Liver (tissue), 9 donors: ENCODE results near the gene GBE1. TPM values are rescaled to one million over a fixed set of nuclear protein-coding genes. Genes with fewer than 3 reads are reported as not detected.

ENCODE experiments used
- DNase-seq: peaks from one replicate; pipeline ENCODE4 v3.0.0-alpha.2; 2017; ENCODE audit warnings: low spot score
- H3K27ac ChIP-seq, 2 donors: one replicate each; pipeline ENCODE4 v1.7.0; 2013; ENCODE audit warnings: inconsistent platforms in 2 of 2, low read length in 2 of 2, control low read depth in 1 of 2, low read depth in 1 of 2, mild to moderate bottlenecking in 1 of 2
- H3K27me3 ChIP-seq, 4 donors: one replicate each; pipeline versions ENCODE4 v1.6.1 to v1.7.0; 2013; ENCODE audit warnings: low read length in 3 of 4, inconsistent platforms in 1 of 4, mild to moderate bottlenecking in 1 of 4, moderate library complexity in 1 of 4; ENCODE audit not compliant: control insufficient read depth in 4 of 4, insufficient read depth in 4 of 4
- H3K36me3 ChIP-seq, 4 donors: one replicate each; pipeline versions ENCODE4 v1.6.1 to v1.7.0; 2013; ENCODE audit warnings: low read length in 3 of 4, mild to moderate bottlenecking in 3 of 4, low read depth in 1 of 4, moderate library complexity in 1 of 4; ENCODE audit not compliant: control insufficient read depth in 4 of 4, insufficient read depth in 3 of 4
- H3K4me1 ChIP-seq, 4 donors: one replicate each; pipeline versions ENCODE4 v1.6.1 to v1.7.0; 2013; ENCODE audit warnings: low read length in 3 of 4, mild to moderate bottlenecking in 3 of 4, moderate library complexity in 1 of 4; ENCODE audit not compliant: control insufficient read depth in 4 of 4, insufficient read depth in 4 of 4
- H3K4me3 ChIP-seq, 3 donors: one replicate each; pipeline versions ENCODE4 v1.6.1 to v1.7.0; 2013; ENCODE audit warnings: low read length in 3 of 3, control low read depth in 1 of 3, low read depth in 1 of 3, mild to moderate bottlenecking in 1 of 3
- H3K9ac ChIP-seq, 2 donors: one replicate each; pipeline ENCODE4 v1.7.0; 2013; ENCODE audit warnings: low read length in 2 of 2, mild to moderate bottlenecking in 2 of 2, moderate library complexity in 2 of 2, control low read depth in 1 of 2, low read depth in 1 of 2
- H3K9me3 ChIP-seq, 4 donors: one replicate each; pipeline versions ENCODE4 v1.6.1 to v1.7.0; 2013; ENCODE audit warnings: low read length in 3 of 4; ENCODE audit not compliant: control insufficient read depth in 4 of 4
- ATF3 ChIP-seq: IDR thresholded peaks from 2 replicates; pipeline ENCODE4 v1.6.1; 2016; ENCODE audit warnings: antibody characterized with exemption
- CTCF ChIP-seq: fragments of 150-350 bp; IDR thresholded peaks from 2 replicates; pipeline ENCODE4 v1.5.1; 2017; ENCODE audit warnings: improper control_type of control experiment, low read depth, low read length; ENCODE audit not compliant: missing input control
- EGR1 ChIP-seq, 2 donors: IDR thresholded peaks; 2 replicates each; pipeline ENCODE4 v1.6.1; 2016 to 2018; ENCODE audit warnings: antibody characterized with exemption in 2 of 2, low read depth in 2 of 2
- FOXA1 ChIP-seq: IDR thresholded peaks from 2 replicates; pipeline ENCODE4 v1.6.1; 2016; ENCODE audit warnings: antibody characterized with exemption
- FOXA2 ChIP-seq: IDR thresholded peaks from 2 replicates; pipeline ENCODE4 v1.6.1; 2016; ENCODE audit warnings: antibody characterized with exemption
- GABPA ChIP-seq, 2 donors: IDR thresholded peaks in 1 of 2; conservative IDR thresholded peaks in 1 of 2; 2 replicates each; pipeline ENCODE4 v1.6.1; 2016; ENCODE audit warnings: antibody characterized with exemption in 2 of 2, mild to moderate bottlenecking in 1 of 2, moderate library complexity in 1 of 2
- HNF4A ChIP-seq, 2 donors: conservative IDR thresholded peaks; 2 replicates each; pipeline ENCODE4 v1.6.1; 2016; ENCODE audit warnings: antibody characterized with exemption in 2 of 2, mild to moderate bottlenecking in 2 of 2
- HNF4G ChIP-seq: IDR thresholded peaks from 2 replicates; pipeline ENCODE4 v1.6.1; 2016; ENCODE audit warnings: antibody characterized with exemption
- MAX ChIP-seq: IDR thresholded peaks from 2 replicates; pipeline ENCODE4 v1.6.1; 2016; ENCODE audit warnings: antibody characterized with exemption
- NR2F2 ChIP-seq: IDR thresholded peaks from 2 replicates; pipeline ENCODE4 v1.6.1; 2016; ENCODE audit warnings: antibody characterized with exemption
- RAD21 ChIP-seq, 2 donors: IDR thresholded peaks; 2 replicates each; pipeline ENCODE4 v1.6.1; 2016; ENCODE audit warnings: antibody characterized with exemption in 2 of 2, mild to moderate bottlenecking in 2 of 2
- RXRA ChIP-seq, 2 donors: IDR thresholded peaks; 2 replicates each; pipeline ENCODE4 v1.6.1; 2017 to 2018; ENCODE audit warnings: antibody characterized with exemption in 2 of 2, mild to moderate bottlenecking in 1 of 2
- TAF1 ChIP-seq: conservative IDR thresholded peaks from 2 replicates; pipeline ENCODE4 v1.6.1; 2016; ENCODE audit warnings: antibody characterized with exemption, mild to moderate bottlenecking
- YY1 ChIP-seq: IDR thresholded peaks from 2 replicates; pipeline ENCODE4 v1.6.1; 2016; ENCODE audit warnings: antibody characterized with exemption, mild to moderate bottlenecking
- ZBTB33 ChIP-seq: IDR thresholded peaks from 2 replicates; pipeline ENCODE4 v1.6.1; 2016; ENCODE audit warnings: antibody characterized with exemption
- WGBS: extraction: QIAGEN DNeasy Blood & Tissue Kit; methylation state at CpG from one replicate; pipeline ENCODE4 v1.1.7; 2013; 5-methylcytosine and 5-hydroxymethylcytosine counted together
- polyA plus RNA-seq, 2 donors: library from polyadenylated mRNA; stranded (reverse) in 1 of 2; unstranded in 1 of 2; fragments of 200-250 nt in 1 of 2; fragments of >200 nt in 1 of 2; fragmentation: Nextera tagmentation in 1 of 2; extraction: Ambion mirVana in 1 of 2; gene quantifications; one replicate each; pipeline versions ENCODE4 v1.2.1 to v1.2.3, GENCODE V29; 2013 to 2015
- total RNA-seq, 2 donors: library from RNA; depleted of rRNA; stranded (reverse); fragments of >200 nt; gene quantifications; one replicate each; pipeline ENCODE4 v1.2.3, GENCODE V29; 2014
- donor health status: healthy.
- donor health status: healthy.
- donor health status: healthy.
- donor health status: healthy.
- donor health status: healthy.

Gene GBE1
- total and polyA plus RNA-seq, 4 donors: 22.5 to 95.6 (median 25.8) TPM

GRCh38 chr3:81580355-81580754 lies 181.1 kb downstream of the GBE1 start:
- no peaks in the 10 kb centered on the region for H3K9me3 ChIP-seq
- peak overlapping the region in 1 of 2 donors; percentile 28 for H3K27ac ChIP-seq
- H3K4me3 ChIP-seq: no peak overlapping the region
- H3K4me1 ChIP-seq: peaks cover 0 to 20% (median 18%) of the 10 kb centered on the region in 4 donors
- no peaks in the 10 kb centered on the region for H3K27me3 ChIP-seq
- TF ChIP-seq GABPA (IDR thresholded peaks at IDR 0.05 in 1 of 2, conservative IDR thresholded peaks at IDR 0.05 in 1 of 2) (no peak), ZBTB33 (no peak), ATF3 (no peak), MAX (no peak), HNF4G (no peak), EGR1 (IDR thresholded peaks at IDR 0.05; ENCODE audit: low read depth in 2 of 2) (no peak), FOXA1 (no peak), RAD21 (IDR thresholded peaks at IDR 0.05) (no peak), RXRA (IDR thresholded peaks at IDR 0.05) (no peak), HNF4A (conservative IDR thresholded peaks at IDR 0.05) (no peak), CTCF (no peak)
- peaks cover 0 to 8% (median 6%) of the 10 kb centered on the region in 4 donors for H3K36me3 ChIP-seq
- WGBS: 37% methylated on average over 5 of the region's 5 CpGs
- H3K9ac ChIP-seq: peak overlapping the region in 1 of 2 donors; percentile 23
- DNase-seq: no peak

GRCh38 chr3:81579744-81580143 lies 181.7 kb downstream of the GBE1 start:
- 68% methylated on average over 2 of the region's 2 CpGs for WGBS
- H3K9ac ChIP-seq: no peak overlapping the region

GRCh38 chr3:81572201-81572756 lies 189.2 kb downstream of the GBE1 start:
- Histone ChIP-seq H3K9ac (no peak overlapping the region), H3K9me3 (no peaks in the 10 kb centered on the region), H3K4me3 (no peak overlapping the region), H3K36me3 (peaks cover 0 to 14% (median under 1%) of the 10 kb centered on the region in 4 donors), H3K27me3 (no peaks in the 10 kb centered on the region), H3K27ac (no peak overlapping the region), H3K4me1 (no peaks in the 10 kb centered on the region)
- no peak for DNase-seq
- WGBS: 100% methylated on average over 1 of the region's 1 CpG
- TF ChIP-seq GABPA (IDR thresholded peaks at IDR 0.05 in 1 of 2, conservative IDR thresholded peaks at IDR 0.05 in 1 of 2): no peak
- TF ChIP-seq TAF1: no peak
- TF ChIP-seq EGR1 (IDR thresholded peaks at IDR 0.05; ENCODE audit: low read depth in 2 of 2): no peak
- no peak for TF ChIP-seq NR2F2
- TF ChIP-seq RXRA (IDR thresholded peaks at IDR 0.05): no peak
- TF ChIP-seq FOXA1: no peak
- TF ChIP-seq YY1: no peak
- TF ChIP-seq ZBTB33: no peak
- TF ChIP-seq CTCF: no peak
- no peak for TF ChIP-seq MAX

More at GRCh38 chr3:81579744-81580143, 181.7 kb downstream of the GBE1 start:
- no peak overlapping the region for H3K4me3 ChIP-seq
- no peak for DNase-seq
- H3K27ac ChIP-seq: no peak overlapping the region
- no peaks in the 10 kb centered on the region for H3K27me3 ChIP-seq
- H3K9me3 ChIP-seq: no peaks in the 10 kb centered on the region
- no peak for TF ChIP-seq HNF4G
- no peak for TF ChIP-seq RAD21 (IDR thresholded peaks at IDR 0.05)
- no peak for TF ChIP-seq FOXA1
- peak; percentile 69 for TF ChIP-seq FOXA2
- TF ChIP-seq ATF3: no peak
- peaks cover 0 to 20% (median 18%) of the 10 kb centered on the region in 4 donors for H3K4me1 ChIP-seq
- H3K36me3 ChIP-seq: peaks cover 0 to 6% (median 6%) of the 10 kb centered on the region in 4 donors
